A673 (cell line): ENCODE data around the gene TOGARAM1. TPM values are rescaled to one million over a fixed set of nuclear protein-coding genes. Genes with fewer than 3 reads are reported as not detected.

Source experiments
- BruUV-seq: library from RNA; stranded (reverse); fragments of 400-500 nt; replicated peaks from 2 replicates; lab custom pipeline; 2021; lab: Mats Ljungman, UMichigan
- CTCF ChIA-PET: fragments of 300-600 bp; sonication (Branson Sonifier 250); formaldehyde crosslinking; loops from one replicate; lab custom pipeline; 2022; ENCODE audit warnings: antibody characterized with exemption; lab: Charles Lee
- POLR2A ChIA-PET: fragments of 300-600 bp; sonication (Branson Sonifier 250); formaldehyde crosslinking; loops from one replicate; lab custom pipeline; 2022; ENCODE audit warnings: antibody characterized with exemption; ENCODE audit not compliant: low non-redundant PET; lab: Charles Lee
- DNase-seq: peaks from one replicate; pipeline ENCODE4 v3.0.0-alpha.2; 2015; ENCODE audit warnings: low spot score
- H3K27ac ChIP-seq: fragments of 200-600 bp; sonication (generic); 2 replicates; pipeline ENCODE4 v1.5.1; 2016; ENCODE audit warnings: mixed run types, low read depth, mild to moderate bottlenecking, mixed read lengths, antibody characterized with exemption, low read length; ENCODE audit not compliant: poor library complexity, severe bottlenecking
- H3K27me3 ChIP-seq: fragments of 200-600 bp; sonication (generic); replicated peaks from 2 replicates; pipeline ENCODE4 v1.6.1; 2017; ENCODE audit warnings: mixed run types, low read depth, mild to moderate bottlenecking, mixed read lengths, antibody characterized with exemption, low read length; ENCODE audit not compliant: insufficient read depth, poor library complexity
- H3K36me3 ChIP-seq: fragments of 200-600 bp; sonication (generic); 2 replicates; pipeline ENCODE4 v1.6.1; 2016; ENCODE audit warnings: mixed run types, mild to moderate bottlenecking, mixed read lengths, antibody characterized with exemption, low read length; ENCODE audit not compliant: insufficient read depth, poor library complexity, severe bottlenecking
- H3K4me1 ChIP-seq: fragments of 200-600 bp; sonication (generic); 2 replicates; pipeline ENCODE4 v1.6.1; 2017; ENCODE audit warnings: mixed run types, mild to moderate bottlenecking, mixed read lengths, antibody characterized with exemption, low read length; ENCODE audit not compliant: insufficient read depth, poor library complexity, severe bottlenecking
- H3K4me3 ChIP-seq: fragments of 200-600 bp; sonication (generic); 2 replicates; pipeline ENCODE4 v1.5.1; 2016; ENCODE audit warnings: low read depth, mixed run types, mild to moderate bottlenecking, mixed read lengths, low read length; ENCODE audit not compliant: poor library complexity, severe bottlenecking
- H3K9me3 ChIP-seq: fragments of 200-600 bp; sonication (generic); 2 replicates; pipeline ENCODE4 v1.6.1; 2016; ENCODE audit warnings: mixed run types, low read depth, mild to moderate bottlenecking, mixed read lengths, antibody characterized with exemption, low read length; ENCODE audit not compliant: poor library complexity, severe bottlenecking
- EZH2 ChIP-seq: fragments of 200-600 bp; sonication (generic); IDR thresholded peaks from 2 replicates; pipeline ENCODE4 v1.6.1; 2017; ENCODE audit warnings: borderline replicate concordance, low read depth, mild to moderate bottlenecking, mixed read lengths, antibody characterized with exemption, low read length; ENCODE audit not compliant: poor library complexity, severe bottlenecking
- intact Hi-C: fragments of 100-400 bp; cut with micrococcal nuclease; formaldehyde crosslinking; loops from one replicate; pipeline ENCODE4 v1.10.0; 2022; ENCODE audit not compliant: unreplicated experiment
- total RNA-seq: library from RNA; stranded (reverse); gene quantifications from 2 replicates; pipeline ENCODE4 v1.2.3, GENCODE V29; 2021
- TF ChIP-seq, protein P1 (sequence below): fragments of 300-800, 200-600 bp; sonication (generic); conservative IDR thresholded peaks from 2 replicates; pipeline ENCODE4 v1.5.1; 2017; ENCODE audit warnings: low read depth, mild to moderate bottlenecking, antibody characterized with exemption, low read length, moderate library complexity, mixed read lengths

TOGARAM1 gene
- total RNA-seq, 1 experiment from 2014 or later: 18.5 TPM

GRCh38 chr14:45015133-45015532 lies 53.1 kb downstream of the TOGARAM1 start:
- CTCF ChIA-PET: no interaction called here
- Histone ChIP-seq H3K4me1 (no peaks in the 10 kb centered on the region), H3K9me3 (no peaks in the 10 kb centered on the region), H3K4me3 (no peak overlapping the region), H3K27me3 (no peaks in the 10 kb centered on the region), H3K36me3 (no peaks in the 10 kb centered on the region), H3K27ac (no peak overlapping the region)
- intact Hi-C loops: no loop called here
- POLR2A ChIA-PET: no interaction called here
- DNase-seq: no peak
- TF ChIP-seq EZH2: no peak
- TF ChIP-seq, protein P1, sequence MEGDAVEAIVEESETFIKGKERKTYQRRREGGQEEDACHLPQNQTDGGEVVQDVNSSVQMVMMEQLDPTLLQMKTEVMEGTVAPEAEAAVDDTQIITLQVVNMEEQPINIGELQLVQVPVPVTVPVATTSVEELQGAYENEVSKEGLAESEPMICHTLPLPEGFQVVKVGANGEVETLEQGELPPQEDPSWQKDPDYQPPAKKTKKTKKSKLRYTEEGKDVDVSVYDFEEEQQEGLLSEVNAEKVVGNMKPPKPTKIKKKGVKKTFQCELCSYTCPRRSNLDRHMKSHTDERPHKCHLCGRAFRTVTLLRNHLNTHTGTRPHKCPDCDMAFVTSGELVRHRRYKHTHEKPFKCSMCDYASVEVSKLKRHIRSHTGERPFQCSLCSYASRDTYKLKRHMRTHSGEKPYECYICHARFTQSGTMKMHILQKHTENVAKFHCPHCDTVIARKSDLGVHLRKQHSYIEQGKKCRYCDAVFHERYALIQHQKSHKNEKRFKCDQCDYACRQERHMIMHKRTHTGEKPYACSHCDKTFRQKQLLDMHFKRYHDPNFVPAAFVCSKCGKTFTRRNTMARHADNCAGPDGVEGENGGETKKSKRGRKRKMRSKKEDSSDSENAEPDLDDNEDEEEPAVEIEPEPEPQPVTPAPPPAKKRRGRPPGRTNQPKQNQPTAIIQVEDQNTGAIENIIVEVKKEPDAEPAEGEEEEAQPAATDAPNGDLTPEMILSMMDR: no peak
- no TSS peak for BruUV-seq

- Histone ChIP-seq H3K27me3 (no peaks in the 10 kb centered on the region), H3K36me3 (peaks cover 13% of the 10 kb centered on the region), H3K4me3 (no peak overlapping the region), H3K9me3 (no peaks in the 10 kb centered on the region), H3K4me1 (no peaks in the 10 kb centered on the region), H3K27ac (no peak overlapping the region)
- no peak for DNase-seq
- BruUV-seq: no TSS peak
- CTCF ChIA-PET: no interaction called here
- POLR2A ChIA-PET: interaction anchor here (0.5 kb wide), 1 partner anchor 64 kb away, joined by 13 read pairs; no protein-coding TSS in a partner anchor
- intact Hi-C loops: no loop called here
- TF ChIP-seq, protein P1: no peak
- no peak for TF ChIP-seq EZH2
Observed at GRCh38 chr14:45028107-45028626, 66.2 kb downstream of the TOGARAM1 start.

GRCh38 chr14:45034730-45035129 lies 72.7 kb downstream of the TOGARAM1 start:
- DNase-seq: no peak
- no peak for TF ChIP-seq EZH2
- TF ChIP-seq, protein P1: no peak
- CTCF ChIA-PET: no interaction called here
- Histone ChIP-seq H3K4me1 (no peaks in the 10 kb centered on the region), H3K9me3 (peaks cover 17% of the 10 kb centered on the region), H3K27me3 (no peaks in the 10 kb centered on the region), H3K27ac (no peak overlapping the region), H3K36me3 (peaks cover 11% of the 10 kb centered on the region), H3K4me3 (no peak overlapping the region)
- intact Hi-C loops: no loop called here
- BruUV-seq: no TSS peak
- POLR2A ChIA-PET: no interaction called here
